Uterus (tissue), 4 donors: Measurements from ENCODE around the gene KIF26A. TPM values are rescaled to one million over a fixed set of nuclear protein-coding genes. Genes with fewer than 3 reads are reported as not detected.

ENCODE experiments used
- DNase-seq, 2 donors: peaks; one replicate each; pipeline ENCODE4 v3.0.0-alpha.2; 2019 to 2020
- H3K27ac ChIP-seq, 2 donors: fragments of 200-600 bp; sonication (generic); 1 replicate in 1 of 2; 2 replicates in 1 of 2; pipeline ENCODE4 v1.5.1; 2016 to 2018
- H3K27me3 ChIP-seq, 2 donors: fragments of 200-600 bp; sonication (generic); one replicate each; pipeline ENCODE4 v1.5.1; 2018 to 2019; ENCODE audit warnings: control low read depth in 1 of 2
- H3K36me3 ChIP-seq, 2 donors: fragments of 200-600 bp; sonication (generic); one replicate each; pipeline ENCODE4 v1.5.1; 2019; ENCODE audit warnings: control low read depth in 1 of 2
- H3K4me1 ChIP-seq, 2 donors: fragments of 200-600 bp; sonication (generic); one replicate each; pipeline ENCODE4 v1.5.1; 2018 to 2019; ENCODE audit warnings: control low read depth in 1 of 2
- H3K4me3 ChIP-seq, 2 donors: fragments of 200-600 bp; sonication (generic); 1 replicate in 1 of 2; 2 replicates in 1 of 2; pipeline ENCODE4 v1.5.1; 2018 to 2019; ENCODE audit warnings: mild to moderate bottlenecking in 1 of 2
- H3K9me3 ChIP-seq, 2 donors: fragments of 200-600 bp; sonication (generic); one replicate each; pipeline ENCODE4 v1.5.1; 2019; ENCODE audit warnings: control low read depth in 1 of 2
- POLR2A ChIP-seq, 2 donors: fragments of 450-650 bp; IDR thresholded peaks; one replicate each; pipeline ENCODE4 v1.6.1; 2016; ENCODE audit warnings: antibody characterized with exemption in 2 of 2, mild to moderate bottlenecking in 1 of 2, moderate library complexity in 1 of 2
- intact Hi-C: fragments of 100-400 bp; cut with DNase I; formaldehyde crosslinking; loops from one replicate; pipeline ENCODE4 v1.15.1; 2023; ENCODE audit warnings: low total_unique reads
- microRNA counts, 2 donors: library from miRNA; unstranded; fragments of <30 nt; microRNA quantifications; one replicate each; lab custom pipeline; 2016 to 2017
- microRNA-seq: library from miRNA; unstranded; fragments of <30 nt; microRNA quantifications from one replicate; pipeline ENCODE4, GENCODE V29; 2016; ENCODE audit warnings: borderline microRNAs expressed, borderline replicate concordance
- small RNA-seq: library from RNA; depleted of rRNA; stranded (forward); fragments of <200 nt; gene quantifications from one replicate; pipeline ENCODE3, GENCODE V24; 2016
- total RNA-seq, 4 donors: library from RNA; depleted of rRNA in 3 of 4; stranded (reverse); fragments of >200 nt in 3 of 4; gene quantifications; one replicate each; pipeline versions ENCODE4 v1.1.0 to v1.2.4, GENCODE V29; 2014 to 2023
- TF ChIP-seq, protein P1 (sequence below), 4 experiments: fragments of 200-600 bp in 2 of 4; fragments of 450-650 bp in 2 of 4; sonication (generic) in 2 of 4; IDR thresholded peaks; one replicate each; pipeline ENCODE4 v1.5.1; 2016 to 2019; ENCODE audit warnings: antibody characterized with exemption in 4 of 4, mild to moderate bottlenecking in 2 of 4, moderate library complexity in 1 of 4
- donor health status: DM: yes; HTN: yes; CAD: no.

KIF26A gene
- total RNA-seq, 4 donors from 2014 or later = 4.1 to 10.5 (median 7.5) TPM

DNA sequence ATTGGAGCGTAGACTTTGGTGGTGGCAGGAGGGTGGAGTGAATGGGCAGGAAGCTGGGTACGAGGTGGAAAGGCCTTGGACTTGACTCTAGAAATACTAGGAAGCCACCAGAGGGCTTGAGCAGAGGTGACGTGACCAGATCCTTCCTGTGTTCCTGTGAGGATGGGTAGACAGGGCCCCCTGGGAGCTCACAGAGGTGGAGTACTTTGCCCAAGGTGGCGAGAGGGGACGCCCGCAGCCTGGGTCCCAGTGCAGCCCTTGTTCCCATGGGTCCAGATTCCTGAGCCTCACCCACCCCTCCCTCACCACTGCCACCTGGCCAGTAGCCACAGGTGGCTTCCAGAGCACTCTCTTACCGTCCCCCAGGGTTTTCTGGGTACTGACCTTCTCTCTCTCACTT, 89.8 kb downstream of the KIF26A start:
- no peaks in the 10 kb centered on the region for H3K4me1 ChIP-seq
- H3K27me3 ChIP-seq = no peaks in the 10 kb centered on the region
- H3K4me3 ChIP-seq = no peak overlapping the region
- no peak for DNase-seq
- no peaks in the 10 kb centered on the region for H3K36me3 ChIP-seq
- H3K27ac ChIP-seq = no peak overlapping the region
- TF ChIP-seq, protein P1, sequence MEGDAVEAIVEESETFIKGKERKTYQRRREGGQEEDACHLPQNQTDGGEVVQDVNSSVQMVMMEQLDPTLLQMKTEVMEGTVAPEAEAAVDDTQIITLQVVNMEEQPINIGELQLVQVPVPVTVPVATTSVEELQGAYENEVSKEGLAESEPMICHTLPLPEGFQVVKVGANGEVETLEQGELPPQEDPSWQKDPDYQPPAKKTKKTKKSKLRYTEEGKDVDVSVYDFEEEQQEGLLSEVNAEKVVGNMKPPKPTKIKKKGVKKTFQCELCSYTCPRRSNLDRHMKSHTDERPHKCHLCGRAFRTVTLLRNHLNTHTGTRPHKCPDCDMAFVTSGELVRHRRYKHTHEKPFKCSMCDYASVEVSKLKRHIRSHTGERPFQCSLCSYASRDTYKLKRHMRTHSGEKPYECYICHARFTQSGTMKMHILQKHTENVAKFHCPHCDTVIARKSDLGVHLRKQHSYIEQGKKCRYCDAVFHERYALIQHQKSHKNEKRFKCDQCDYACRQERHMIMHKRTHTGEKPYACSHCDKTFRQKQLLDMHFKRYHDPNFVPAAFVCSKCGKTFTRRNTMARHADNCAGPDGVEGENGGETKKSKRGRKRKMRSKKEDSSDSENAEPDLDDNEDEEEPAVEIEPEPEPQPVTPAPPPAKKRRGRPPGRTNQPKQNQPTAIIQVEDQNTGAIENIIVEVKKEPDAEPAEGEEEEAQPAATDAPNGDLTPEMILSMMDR (IDR thresholded peaks at IDR 0.05) = no peak
- H3K9me3 ChIP-seq = no peaks in the 10 kb centered on the region
- intact Hi-C loops = no loop called here

DNA sequence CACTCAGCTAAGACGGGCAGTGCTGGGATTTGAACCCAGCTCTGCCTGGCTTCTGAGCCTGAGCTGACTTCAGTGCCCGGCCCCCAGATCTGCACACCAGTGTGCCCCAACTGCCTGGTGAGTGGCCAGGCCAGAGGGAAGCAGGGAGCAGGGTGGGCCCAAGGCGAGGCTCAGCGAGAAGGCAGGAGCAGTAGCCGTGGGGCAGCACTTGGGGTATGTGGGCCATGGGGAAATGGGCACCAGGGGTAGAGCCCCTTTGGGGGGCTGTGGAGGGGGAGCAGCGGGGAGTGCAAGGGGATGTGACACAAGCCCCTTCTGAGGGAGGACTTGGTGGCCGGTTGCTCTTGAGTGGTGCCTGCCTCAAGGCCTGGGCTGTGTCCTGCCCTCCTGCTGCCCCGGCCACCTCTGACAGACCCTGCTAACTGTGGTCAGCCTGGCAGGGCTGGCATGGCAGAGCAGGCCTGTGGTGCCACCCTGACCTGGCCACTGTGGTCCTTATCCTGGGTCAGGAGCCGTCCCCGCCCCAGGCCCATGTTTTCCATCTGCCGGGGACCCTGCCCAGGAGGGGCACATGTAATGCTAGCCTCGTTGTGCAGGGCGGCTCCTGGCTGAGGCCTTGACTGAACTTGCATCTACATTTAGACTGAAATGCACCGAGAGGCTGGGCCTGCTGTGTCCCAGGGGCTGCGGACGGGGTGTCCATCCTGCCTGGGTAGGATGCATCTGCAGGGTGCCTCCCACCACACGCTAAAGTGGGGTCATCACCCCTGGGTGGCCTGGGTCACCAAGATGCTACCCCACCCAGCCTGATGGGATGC, 90.5 kb downstream of the KIF26A start:
- DNase-seq = no peak
- H3K4me1 ChIP-seq = no peaks in the 10 kb centered on the region
- no peak overlapping the region for H3K4me3 ChIP-seq
- H3K27me3 ChIP-seq = no peaks in the 10 kb centered on the region
- intact Hi-C loops = no loop called here
- H3K27ac ChIP-seq = no peak overlapping the region
- TF ChIP-seq POLR2A (IDR thresholded peaks at IDR 0.05) = no peak
- TF ChIP-seq, protein P1 (IDR thresholded peaks at IDR 0.05) = no peak
- H3K9me3 ChIP-seq = no peaks in the 10 kb centered on the region
- no peaks in the 10 kb centered on the region for H3K36me3 ChIP-seq

DNA sequence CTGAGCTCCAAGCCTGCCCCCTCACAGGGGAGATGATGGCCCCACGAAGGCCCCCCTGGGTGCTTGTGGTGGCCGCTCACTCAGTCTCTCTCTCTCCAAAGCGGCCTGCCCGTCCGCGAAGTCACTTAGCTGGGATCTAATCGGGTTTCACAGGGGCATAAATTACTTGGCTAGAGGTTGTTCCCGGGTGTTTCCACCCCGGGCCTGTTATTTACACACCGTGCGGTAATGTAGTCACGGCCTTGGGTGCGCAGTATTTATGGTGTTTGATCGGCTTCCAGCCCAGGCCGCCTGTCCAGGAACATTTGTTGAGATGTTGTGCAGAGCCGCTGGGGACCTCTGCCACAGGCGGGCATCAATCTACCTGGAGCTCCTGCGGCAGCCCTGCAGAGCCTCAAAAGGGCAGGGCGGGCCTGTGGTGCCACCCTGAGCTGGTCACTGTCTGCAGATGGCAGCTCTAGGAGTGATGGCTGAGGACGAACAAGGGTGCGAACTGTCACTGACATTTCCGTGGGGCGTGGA, 91.2 kb downstream of the KIF26A start:
- no peak overlapping the region for H3K27ac ChIP-seq
- no peak for DNase-seq
- TF ChIP-seq, protein P1 (IDR thresholded peaks at IDR 0.05) = no peak
- TF ChIP-seq POLR2A (IDR thresholded peaks at IDR 0.05) = no peak
- intact Hi-C loops = no loop called here
- H3K4me3 ChIP-seq = no peak overlapping the region
- H3K36me3 ChIP-seq = no peaks in the 10 kb centered on the region
- H3K27me3 ChIP-seq = no peaks in the 10 kb centered on the region
- no peaks in the 10 kb centered on the region for H3K4me1 ChIP-seq
- H3K9me3 ChIP-seq = no peaks in the 10 kb centered on the region

DNA sequence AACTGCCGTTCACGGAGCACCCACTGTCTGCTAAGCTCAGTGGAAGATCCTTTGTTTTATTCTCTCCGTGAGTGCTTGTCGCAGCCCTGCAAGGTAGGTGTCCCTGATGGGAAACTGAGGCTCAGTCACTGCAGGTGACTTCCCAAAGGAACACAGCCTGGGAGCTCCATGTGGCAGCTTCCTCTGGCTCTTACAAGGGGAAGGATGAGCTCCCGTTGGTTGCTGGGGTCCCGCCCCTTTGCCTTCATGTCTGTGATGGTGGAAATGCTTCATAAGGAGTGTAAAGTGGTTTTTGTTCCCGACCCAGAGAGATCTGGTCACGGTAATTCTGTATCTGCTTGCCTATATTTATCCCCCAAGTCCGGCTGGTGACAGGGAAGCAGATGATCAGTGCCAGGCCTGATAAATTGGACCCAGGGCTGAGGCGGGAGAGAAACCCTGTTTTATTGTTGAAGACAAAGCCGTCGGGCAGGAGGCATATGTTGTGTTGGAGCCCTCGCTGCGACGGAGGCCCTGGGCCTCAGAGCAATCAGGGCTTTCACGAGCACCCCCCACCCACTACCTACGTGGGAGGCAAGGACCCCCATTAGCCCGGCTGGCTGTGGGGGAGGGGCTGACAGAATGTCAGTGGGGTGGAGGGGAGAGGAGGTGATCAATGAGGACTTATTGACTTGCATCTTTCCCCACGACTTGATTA, 91.9 kb downstream of the KIF26A start:
- Histone ChIP-seq H3K9me3 (no peaks in the 10 kb centered on the region), H3K4me3 (no peak overlapping the region), H3K27me3 (no peaks in the 10 kb centered on the region), H3K4me1 (no peaks in the 10 kb centered on the region), H3K36me3 (no peaks in the 10 kb centered on the region), H3K27ac (no peak overlapping the region)
- no peak for DNase-seq
- intact Hi-C loops = no loop called here
- no peak for TF ChIP-seq POLR2A (IDR thresholded peaks at IDR 0.05)
- TF ChIP-seq, protein P1 (IDR thresholded peaks at IDR 0.05) = no peak

MicroRNAs within 50 kb of the gene (microRNA counts, 767-probe panel; counts per million panel counts)
- microRNA hsa-miR-203 (lab: Ali Mortazavi, UCI) = 0 to 2,547 counts per million in 2 donors

Small RNAs within 50 kb of the gene (microRNA-seq; reads per million reads assigned to microRNA genes)
- gene MIR203A (not detected), gene MIR203B (not detected)

Small RNAs within 50 kb of the gene (small RNA-seq; reads per million reads assigned to genes)
- gene MIR203A = 2.2 reads per million, percentile 76 among the genes with 10 or more reads in this experiment

Other genes starting within 250 kb of the KIF26A start
- gene TDRD9, start 210.1 kb upstream of the KIF26A start, total RNA-seq = 1 to 10 TPM in 1 of 4 donors, under 1 TPM in 1, not detected in 2; 0.85 to 1.8 TPM
- not detected for gene RD3L, start 196.1 kb upstream of the KIF26A start, total RNA-seq
- 10 to 100 TPM in 1 of 4 donors, under 1 TPM in 2, not detected in 1; 0.41 to 16.2 (median 0.51) TPM for gene ASPG, start 52.9 kb upstream of the KIF26A start, total RNA-seq